ENCODE measurements around the gene HDAC9. TPM values are rescaled to one million over a fixed set of nuclear protein-coding genes. Genes with fewer than 3 reads are reported as not detected.

Gene HDAC9
- total RNA-seq, 2 experiments from 2014 or later = 1.5 to 3.0 TPM

DNA sequence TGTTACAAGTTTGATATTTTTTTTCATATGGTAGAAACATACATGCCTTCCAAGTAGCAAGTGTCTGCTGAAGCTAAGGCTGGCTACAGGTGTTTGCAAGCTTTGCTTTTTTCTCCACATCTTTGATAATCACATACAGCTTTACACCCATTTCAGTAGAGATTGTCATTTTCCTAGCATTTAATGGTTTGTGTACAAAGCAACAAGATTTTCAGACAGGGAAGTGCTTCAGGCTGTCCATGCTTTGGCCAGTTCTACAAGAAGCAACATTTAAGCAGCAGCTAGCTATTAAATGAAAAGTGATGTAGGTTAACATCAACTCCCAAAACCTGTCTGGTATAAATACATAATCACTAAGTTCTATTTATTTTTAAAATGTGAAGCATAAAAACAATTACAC lies 2.3 kb downstream of the HDAC9 start:
- H3K27me3 Mint-ChIP-seq = peaks cover 3% of the 10 kb centered on the region
- TF ChIP-seq, protein P1, sequence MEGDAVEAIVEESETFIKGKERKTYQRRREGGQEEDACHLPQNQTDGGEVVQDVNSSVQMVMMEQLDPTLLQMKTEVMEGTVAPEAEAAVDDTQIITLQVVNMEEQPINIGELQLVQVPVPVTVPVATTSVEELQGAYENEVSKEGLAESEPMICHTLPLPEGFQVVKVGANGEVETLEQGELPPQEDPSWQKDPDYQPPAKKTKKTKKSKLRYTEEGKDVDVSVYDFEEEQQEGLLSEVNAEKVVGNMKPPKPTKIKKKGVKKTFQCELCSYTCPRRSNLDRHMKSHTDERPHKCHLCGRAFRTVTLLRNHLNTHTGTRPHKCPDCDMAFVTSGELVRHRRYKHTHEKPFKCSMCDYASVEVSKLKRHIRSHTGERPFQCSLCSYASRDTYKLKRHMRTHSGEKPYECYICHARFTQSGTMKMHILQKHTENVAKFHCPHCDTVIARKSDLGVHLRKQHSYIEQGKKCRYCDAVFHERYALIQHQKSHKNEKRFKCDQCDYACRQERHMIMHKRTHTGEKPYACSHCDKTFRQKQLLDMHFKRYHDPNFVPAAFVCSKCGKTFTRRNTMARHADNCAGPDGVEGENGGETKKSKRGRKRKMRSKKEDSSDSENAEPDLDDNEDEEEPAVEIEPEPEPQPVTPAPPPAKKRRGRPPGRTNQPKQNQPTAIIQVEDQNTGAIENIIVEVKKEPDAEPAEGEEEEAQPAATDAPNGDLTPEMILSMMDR (IDR thresholded peaks at IDR 0.05) = no peak
- intact Hi-C loops (cut with micrococcal nuclease) = no loop called here
- H3K4me1 Mint-ChIP-seq (ENCODE audit: low read depth) = peaks cover 22% of the 10 kb centered on the region
- CTCF ChIA-PET = interaction anchor here (1.0 to 1.6 kb wide), 3 partner anchors 11 to 168 kb away, joined by 3 to 5 read pairs (median 3); no protein-coding TSS in a partner anchor
- peak overlapping the region; percentile 22 for H3K4me3 Mint-ChIP-seq
- H3K9me3 Mint-ChIP-seq = no peaks in the 10 kb centered on the region
- H3K27ac Mint-ChIP-seq = no peak overlapping the region
- H3K36me3 Mint-ChIP-seq (ENCODE audit: low read depth) = no peaks in the 10 kb centered on the region
- no peak for ATAC-seq
- no peak for DNase-seq
- POLR2A ChIA-PET = interaction anchor here (0.6 kb wide), 2 partner anchors 24 to 101 kb away, joined by 3 read pairs; no protein-coding TSS in a partner anchor

DNA sequence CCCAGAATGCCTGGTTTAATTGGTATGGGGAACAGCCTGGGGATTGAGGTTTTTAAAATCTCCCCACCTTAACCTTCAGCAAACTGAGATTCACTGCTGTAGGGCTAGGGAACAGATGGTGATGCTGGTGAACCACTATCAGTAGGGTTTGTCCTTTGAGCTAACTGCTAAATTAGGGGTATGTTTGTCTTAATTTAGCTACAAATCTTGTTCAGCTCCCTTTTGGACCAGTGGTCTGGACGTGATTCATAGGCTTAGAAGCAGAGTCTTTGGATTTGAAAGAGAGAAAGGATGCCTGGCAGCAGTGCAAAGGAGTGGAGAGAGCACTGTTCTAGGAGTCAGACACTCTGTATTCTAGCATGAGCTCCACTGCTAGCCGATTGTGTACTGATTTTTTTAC lies 2.8 kb downstream of the HDAC9 start:
- no peak overlapping the region for H3K4me3 Mint-ChIP-seq
- intact Hi-C loops (cut with micrococcal nuclease) = no loop called here
- TF ChIP-seq, protein P1 (IDR thresholded peaks at IDR 0.05) = no peak
- no peaks in the 10 kb centered on the region for H3K9me3 Mint-ChIP-seq
- no peak for DNase-seq
- no peak for ATAC-seq
- H3K4me1 Mint-ChIP-seq (ENCODE audit: low read depth) = peaks cover 22% of the 10 kb centered on the region
- H3K27ac Mint-ChIP-seq = no peak overlapping the region
- POLR2A ChIA-PET = no interaction called here
- no peaks in the 10 kb centered on the region for H3K36me3 Mint-ChIP-seq (ENCODE audit: low read depth)
- H3K27me3 Mint-ChIP-seq = peaks cover 3% of the 10 kb centered on the region
- CTCF ChIA-PET = interaction anchor here (1.6 kb wide), 1 partner anchor 167 kb away, joined by 3 read pairs; no protein-coding TSS in a partner anchor

DNA sequence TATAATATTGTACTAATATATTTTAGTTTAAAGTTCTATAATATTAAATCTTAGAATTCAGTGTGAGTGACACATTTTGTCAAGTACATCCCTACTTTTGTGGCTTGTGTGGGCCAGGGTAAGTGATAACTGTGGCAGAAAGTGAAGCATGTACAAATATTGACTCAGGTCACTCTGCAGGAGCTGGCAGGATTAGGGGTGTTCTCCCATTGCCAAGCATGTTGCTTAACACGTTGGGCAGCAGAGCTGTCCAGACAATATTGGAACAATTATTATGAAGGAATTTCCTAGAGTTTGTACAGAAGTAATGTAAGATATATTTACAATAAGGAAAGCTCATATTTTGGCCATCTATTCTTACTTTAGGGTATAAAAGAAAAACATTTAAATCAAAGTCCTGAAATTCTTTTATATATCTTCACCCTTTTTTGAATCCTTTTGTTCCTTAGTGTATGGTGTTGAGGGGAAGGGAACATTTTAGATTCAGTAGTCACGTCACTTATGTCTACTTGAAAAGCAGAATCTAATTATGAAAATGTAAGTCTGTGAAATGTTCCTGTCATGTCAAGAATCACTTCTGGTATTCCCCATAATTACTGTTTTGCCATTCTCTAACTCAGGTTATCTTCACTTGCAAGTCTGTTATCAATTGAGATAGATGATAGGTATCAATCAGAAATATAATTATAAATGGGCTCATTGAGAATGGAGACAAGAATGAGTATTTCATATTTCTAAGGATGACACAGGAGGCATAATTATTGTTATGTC lies 4.0 kb downstream of the HDAC9 start:
- ATAC-seq = no peak
- CTCF ChIA-PET = no interaction called here
- no peak for DNase-seq
- intact Hi-C loops (cut with micrococcal nuclease) = no loop called here
- no peak overlapping the region for H3K27ac Mint-ChIP-seq
- H3K4me3 Mint-ChIP-seq = no peak overlapping the region
- no peaks in the 10 kb centered on the region for H3K9me3 Mint-ChIP-seq
- TF ChIP-seq, protein P1 (IDR thresholded peaks at IDR 0.05) = no peak
- H3K36me3 Mint-ChIP-seq (ENCODE audit: low read depth) = no peaks in the 10 kb centered on the region
- H3K27me3 Mint-ChIP-seq = peaks cover 3% of the 10 kb centered on the region
- H3K4me1 Mint-ChIP-seq (ENCODE audit: low read depth) = peaks cover 20% of the 10 kb centered on the region
- POLR2A ChIA-PET = no interaction called here

DNA sequence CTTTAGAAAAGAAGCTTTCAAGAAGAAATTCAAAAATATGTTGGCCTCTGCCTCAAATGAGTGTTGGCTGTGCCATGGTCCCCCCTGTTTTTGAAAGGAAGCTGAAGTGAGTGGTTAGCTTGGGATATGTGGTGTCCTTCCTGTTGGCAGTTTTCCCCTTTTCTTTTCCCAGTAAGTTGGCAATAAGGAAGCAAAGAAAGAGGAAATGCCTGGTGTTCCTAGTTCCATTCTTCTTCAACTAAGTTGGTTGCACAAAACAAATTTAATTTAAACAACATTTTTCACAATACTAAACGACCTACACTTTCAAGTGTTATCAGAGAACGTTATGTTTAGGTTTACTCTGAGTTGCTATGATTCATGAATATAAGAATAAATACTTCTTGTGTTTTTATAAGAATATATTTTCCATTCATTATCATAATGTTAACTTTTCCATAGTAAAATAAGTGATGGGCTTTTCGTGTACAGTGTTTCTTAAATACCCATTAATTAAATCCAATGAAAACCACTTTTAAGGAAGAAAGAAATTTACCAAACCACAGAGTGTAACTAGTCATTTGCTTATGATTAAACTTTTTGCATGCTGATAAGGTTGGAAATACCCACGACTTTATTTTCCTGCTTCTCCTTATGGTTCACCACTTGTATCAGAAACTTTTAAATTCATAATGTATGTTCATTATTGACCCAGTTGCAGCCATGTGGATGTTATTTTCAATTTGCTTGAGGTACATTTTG lies 7.7 kb downstream of the HDAC9 start:
- ATAC-seq (no peak), DNase-seq (no peak)
- ChIA-PET CTCF (no interaction called here), POLR2A (no interaction called here)
- no peaks in the 10 kb centered on the region for H3K36me3 Mint-ChIP-seq (ENCODE audit: low read depth)
- H3K4me1 Mint-ChIP-seq (ENCODE audit: low read depth) = peaks cover 3% of the 10 kb centered on the region
- no peak overlapping the region for H3K27ac Mint-ChIP-seq
- H3K27me3 Mint-ChIP-seq = no peaks in the 10 kb centered on the region
- H3K4me3 Mint-ChIP-seq = no peak overlapping the region
- TF ChIP-seq, protein P1 (IDR thresholded peaks at IDR 0.05) = no peak
- intact Hi-C loops (cut with micrococcal nuclease) = no loop called here
- no peaks in the 10 kb centered on the region for H3K9me3 Mint-ChIP-seq

DNA sequence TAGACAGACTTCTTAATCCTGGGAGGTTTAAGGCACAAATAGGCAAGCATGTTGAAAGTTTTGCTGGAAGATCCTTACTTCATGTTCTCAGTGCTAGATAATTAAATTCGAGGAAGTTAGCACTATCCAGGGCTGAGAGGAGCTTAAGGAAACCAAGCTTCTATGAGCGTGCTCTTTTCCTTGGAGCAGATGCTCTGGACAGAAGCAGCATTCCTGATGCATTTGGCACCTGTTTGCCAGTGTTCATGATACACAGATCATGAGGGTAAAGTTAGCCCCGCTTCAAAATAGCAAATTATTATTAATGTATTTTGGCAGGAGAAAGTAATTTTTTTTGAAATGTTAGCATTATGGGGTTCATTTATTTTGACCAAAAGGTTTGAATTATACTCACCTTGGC lies 9.4 kb downstream of the HDAC9 start:
- Mint-ChIP-seq H3K27me3 (no peaks in the 10 kb centered on the region), H3K36me3 (ENCODE audit: low read depth) (no peaks in the 10 kb centered on the region), H3K9me3 (no peaks in the 10 kb centered on the region), H3K4me1 (ENCODE audit: low read depth) (peaks cover 6% of the 10 kb centered on the region), H3K27ac (no peak overlapping the region), H3K4me3 (no peak overlapping the region)
- intact Hi-C loops (cut with micrococcal nuclease) = no loop called here
- DNase-seq (no peak), ATAC-seq (no peak)
- TF ChIP-seq, protein P1 (IDR thresholded peaks at IDR 0.05) = no peak
- POLR2A ChIA-PET = no interaction called here
- CTCF ChIA-PET = interaction anchor here (1.5 kb wide), 1 partner anchor 8 kb away, joined by 6 read pairs; no protein-coding TSS in a partner anchor

Data from activated CD8-positive, alpha-beta T cell treated with anti-CD3 and anti-CD28 coated beads for 36 hours (primary cell).